ENCODE data around the gene CLDN22. TPM values are rescaled to one million over a fixed set of nuclear protein-coding genes. Genes with fewer than 3 reads are reported as not detected.
"Not testable (repeated sequence)": the region's sequence is repeated elsewhere in the genome, so short reads cannot be mapped to it uniquely, and the experiment has no call there.

The CLDN22 gene
- total RNA-seq, 2 donors from 2014 or later: not detected

GRCh38 chr4:183327827-183328226, 7.8 kb upstream of the CLDN22 start:
- peak; percentile 34 for DNase-seq (ENCODE audit: low spot score)
- intact Hi-C loops (cut with DNase I): no loop called here

- DNase-seq (ENCODE audit: low spot score): peak; percentile 23
Observed at GRCh38 chr4:183326853-183327252, 6.8 kb upstream of the CLDN22 start.

DNA sequence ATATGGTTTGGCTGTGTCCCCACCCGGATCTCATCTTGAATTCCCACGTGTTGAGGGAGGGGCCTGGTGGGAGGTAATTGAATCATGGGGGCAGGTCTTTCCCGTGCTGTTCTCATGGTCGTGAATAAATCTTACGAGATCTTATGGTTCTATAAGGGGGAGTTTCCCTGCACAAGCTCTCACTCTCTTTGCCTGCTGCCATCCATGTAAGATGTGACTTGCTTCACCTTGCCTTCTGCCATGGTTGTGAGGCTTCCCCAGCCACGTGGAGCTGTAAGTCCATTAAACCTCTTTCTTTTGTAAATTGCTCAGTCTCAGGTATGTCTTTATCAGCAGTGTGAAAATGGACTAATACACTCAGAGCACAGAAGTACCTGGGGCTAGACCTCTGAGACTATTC, 6.3 kb upstream of the CLDN22 start:
- intact Hi-C loops (cut with DNase I): not testable (repeated sequence)
- DNase-seq (ENCODE audit: low spot score): peak; percentile 6

More at GRCh38 chr4:183326853-183327252, 6.8 kb upstream of the CLDN22 start:
- intact Hi-C loops (cut with DNase I): no loop called here

- intact Hi-C loops (cut with DNase I): no loop called here
- DNase-seq (ENCODE audit: low spot score): peak; percentile 78
Observed at GRCh38 chr4:183324619-183325018, 4.5 kb upstream of the CLDN22 start.

GRCh38 chr4:183324056-183324455, 4.0 kb upstream of the CLDN22 start:
- intact Hi-C loops (cut with DNase I): not testable (repeated sequence)
- peak; percentile 61 for DNase-seq (ENCODE audit: low spot score)

DNA sequence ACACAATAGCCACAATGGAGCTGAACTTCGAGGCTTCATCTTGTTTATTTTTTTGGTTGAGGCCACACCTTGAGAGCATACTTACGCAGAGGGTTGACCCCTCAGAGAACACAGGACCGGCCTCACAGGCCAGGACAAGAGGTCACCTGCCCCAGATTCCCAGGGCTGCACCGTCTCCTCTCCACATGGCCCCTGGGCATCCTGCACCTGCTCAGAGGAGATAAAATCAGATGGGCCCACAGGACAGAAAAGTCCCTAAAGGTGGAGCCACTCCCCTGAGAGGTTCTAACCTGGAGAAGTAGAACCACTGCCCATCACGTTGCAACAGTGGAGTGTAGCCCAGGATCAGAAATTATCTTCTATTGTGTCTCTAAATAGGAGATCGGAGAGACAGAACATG, 3.2 kb upstream of the CLDN22 start:
- peak; percentile 40 for DNase-seq (ENCODE audit: low spot score)
- intact Hi-C loops (cut with DNase I): no loop called here

DNA sequence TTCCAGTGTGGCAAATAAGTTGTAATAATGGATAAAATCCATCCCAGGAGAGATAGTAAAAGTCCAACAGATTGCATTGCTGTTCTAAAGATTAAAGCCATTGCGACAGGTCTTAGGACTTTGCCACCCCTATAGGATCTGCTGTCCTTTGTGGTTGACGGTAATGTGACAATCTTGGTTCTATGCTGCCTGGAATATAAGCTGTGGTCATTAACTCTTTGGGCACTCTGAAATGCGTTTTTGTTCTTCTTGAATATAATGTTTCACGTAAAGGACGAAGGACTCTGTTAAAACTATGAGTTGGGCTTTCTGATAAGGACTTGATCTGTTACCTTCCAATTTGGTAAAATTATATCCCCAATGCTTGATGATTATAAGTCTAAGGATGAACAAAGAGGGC, 2.2 kb upstream of the CLDN22 start, which contains the start of gene CLDN24:
Gene CLDN24 (minus strand): TSS at position 101 of the 400 bp plus-strand sequence. CDS start 0 bp downstream, at position 101.
- intact Hi-C loops (cut with DNase I): no loop called here
- no peak for DNase-seq (ENCODE audit: low spot score)

GRCh38 chr4:183321516-183321915, 1.4 kb upstream of the CLDN22 start:
- intact Hi-C loops (cut with DNase I): loop anchor here in 1 of 2 donors (1.0 kb wide), 1 partner anchor 15 kb away; no protein-coding TSS in a partner anchor
- no peak for DNase-seq (ENCODE audit: low spot score)

- no peak for DNase-seq (ENCODE audit: low spot score)
- intact Hi-C loops (cut with DNase I): loop anchor here in 1 of 2 donors (1.0 kb wide), 1 partner anchor 15 kb away; no protein-coding TSS in a partner anchor
Observed at GRCh38 chr4:183321079-183321478, 1.0 kb upstream of the CLDN22 start.

DNA sequence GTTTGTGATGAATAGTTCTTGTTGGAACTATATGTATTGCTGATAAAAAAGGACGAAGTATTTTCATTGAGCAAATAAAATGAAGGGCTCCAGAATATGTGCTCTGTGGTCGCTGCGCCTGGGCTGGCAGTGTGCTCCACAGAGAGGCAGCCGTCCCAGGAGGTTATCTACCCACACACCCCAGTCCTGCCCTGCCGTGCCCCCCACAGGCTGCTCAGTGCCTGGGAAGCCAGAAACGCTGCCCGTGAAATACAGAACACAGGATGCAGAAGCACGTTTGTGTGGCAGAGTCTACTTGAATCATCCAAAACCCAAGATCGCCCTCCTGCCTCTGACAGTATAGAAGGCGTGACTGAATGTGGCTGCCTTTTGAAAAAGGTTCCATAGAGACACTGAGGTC, 1.4 kb downstream of the CLDN22 start:
- DNase-seq (ENCODE audit: low spot score): peak; percentile 66
- intact Hi-C loops (cut with DNase I): no loop called here

- intact Hi-C loops (cut with DNase I): loop anchor here in 1 of 2 donors (1.0 kb wide), 1 partner anchor 28 kb away; no protein-coding TSS in a partner anchor
- no peak for DNase-seq (ENCODE audit: low spot score)
Observed at GRCh38 chr4:183314806-183315205, 5.3 kb downstream of the CLDN22 start.

DNA sequence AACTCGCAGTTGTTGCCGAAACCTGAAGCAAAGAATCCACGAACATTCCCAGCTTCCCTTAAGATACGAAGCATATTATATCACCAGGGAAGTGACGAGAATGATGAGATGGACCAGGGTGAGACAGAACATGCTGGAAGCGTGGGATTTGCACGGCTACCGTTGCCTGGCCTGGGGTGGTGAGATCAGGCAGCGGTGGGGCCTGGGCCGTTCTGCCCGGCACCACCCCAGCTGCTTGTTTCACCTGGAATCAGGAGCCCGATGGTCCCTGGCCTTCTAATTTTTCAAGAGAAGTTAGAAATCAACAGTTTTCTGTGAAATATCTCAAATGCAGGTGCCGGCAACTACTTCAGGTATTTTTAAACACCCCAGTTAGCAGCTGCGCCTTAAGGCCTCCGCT, 5.7 kb downstream of the CLDN22 start:
- intact Hi-C loops (cut with DNase I): no loop called here
- peak; percentile 64 for DNase-seq (ENCODE audit: low spot score)

DNA sequence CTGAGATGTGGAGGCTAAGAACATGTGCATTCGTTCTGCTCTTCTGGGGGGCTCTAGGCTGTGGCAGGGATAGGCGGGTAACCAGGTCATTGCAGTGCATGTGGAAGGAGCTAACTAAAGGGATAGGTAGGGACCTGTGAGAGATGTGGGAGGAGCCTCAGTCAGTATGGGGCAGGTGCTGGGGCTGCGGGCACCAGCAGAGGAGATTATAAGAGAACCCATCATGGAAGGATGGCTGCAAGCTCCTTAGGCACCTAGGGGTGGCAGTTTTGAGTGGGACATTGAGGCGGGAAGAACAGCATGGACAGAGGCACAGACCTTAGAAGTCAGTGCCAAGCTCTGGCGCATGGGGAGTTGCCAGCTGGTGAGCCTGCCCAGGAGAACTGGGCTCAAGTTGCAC, 7.2 kb downstream of the CLDN22 start:
- DNase-seq (ENCODE audit: low spot score): no peak
- intact Hi-C loops (cut with DNase I): no loop called here

GRCh38 chr4:183306811-183307210, 13.3 kb downstream of the CLDN22 start:
- no peak for DNase-seq (ENCODE audit: low spot score)
- intact Hi-C loops (cut with DNase I): loop anchor here in 1 of 2 donors (1.0 kb wide), 1 partner anchor 14 kb away; no protein-coding TSS in a partner anchor

- intact Hi-C loops (cut with DNase I): no loop called here
- DNase-seq (ENCODE audit: low spot score): no peak
Observed at GRCh38 chr4:183304538-183304937, 15.5 kb downstream of the CLDN22 start.

DNA sequence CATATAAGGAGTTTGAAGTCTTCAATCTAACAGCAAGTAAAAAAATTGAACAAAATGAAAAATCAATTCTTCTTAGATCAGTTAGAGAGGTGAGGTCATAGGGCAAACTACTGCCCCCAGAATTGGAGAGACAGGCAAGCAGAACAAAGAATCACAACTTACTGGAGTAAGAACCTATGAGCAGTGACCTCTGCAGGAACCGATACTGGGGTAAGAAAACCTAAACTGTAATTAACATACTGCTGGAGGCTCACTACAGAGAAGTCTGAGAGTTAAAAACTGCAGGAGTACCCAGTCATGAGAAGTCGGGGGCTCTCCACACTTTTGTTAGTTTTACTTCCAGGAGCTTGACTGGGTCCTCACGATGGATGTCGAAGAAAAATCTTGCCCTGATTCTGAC, 16.0 kb downstream of the CLDN22 start:
- intact Hi-C loops (cut with DNase I): no loop called here
- DNase-seq (ENCODE audit: low spot score): no peak

- DNase-seq (ENCODE audit: low spot score): no peak
Observed at GRCh38 chr4:183303301-183303700, 16.8 kb downstream of the CLDN22 start.

GRCh38 chr4:183300655-183301054, 19.4 kb downstream of the CLDN22 start:
- intact Hi-C loops (cut with DNase I): no loop called here
- DNase-seq (ENCODE audit: low spot score): no peak

More at GRCh38 chr4:183303301-183303700, 16.8 kb downstream of the CLDN22 start:
- intact Hi-C loops (cut with DNase I): no loop called here

GRCh38 chr4:183300070-183300469, 20.0 kb downstream of the CLDN22 start:
- intact Hi-C loops (cut with DNase I): no loop called here
- DNase-seq (ENCODE audit: low spot score): no peak

GRCh38 chr4:183299464-183299863, 20.6 kb downstream of the CLDN22 start:
- no peak for DNase-seq (ENCODE audit: low spot score)
- intact Hi-C loops (cut with DNase I): loop anchor here in 1 of 2 donors (10.0 kb wide), 1 partner anchor 725 kb away; no protein-coding TSS in a partner anchor

- intact Hi-C loops (cut with DNase I): loop anchor here in 1 of 2 donors (10.0 kb wide), 1 partner anchor 727 kb away; no protein-coding TSS in a partner anchor
- no peak for DNase-seq (ENCODE audit: low spot score)
Observed at GRCh38 chr4:183297675-183298074, 22.4 kb downstream of the CLDN22 start.

All from posterior vena cava (tissue), 2 donors.